ENCODE data around the gene MPO.

Gene MPO

DNA sequence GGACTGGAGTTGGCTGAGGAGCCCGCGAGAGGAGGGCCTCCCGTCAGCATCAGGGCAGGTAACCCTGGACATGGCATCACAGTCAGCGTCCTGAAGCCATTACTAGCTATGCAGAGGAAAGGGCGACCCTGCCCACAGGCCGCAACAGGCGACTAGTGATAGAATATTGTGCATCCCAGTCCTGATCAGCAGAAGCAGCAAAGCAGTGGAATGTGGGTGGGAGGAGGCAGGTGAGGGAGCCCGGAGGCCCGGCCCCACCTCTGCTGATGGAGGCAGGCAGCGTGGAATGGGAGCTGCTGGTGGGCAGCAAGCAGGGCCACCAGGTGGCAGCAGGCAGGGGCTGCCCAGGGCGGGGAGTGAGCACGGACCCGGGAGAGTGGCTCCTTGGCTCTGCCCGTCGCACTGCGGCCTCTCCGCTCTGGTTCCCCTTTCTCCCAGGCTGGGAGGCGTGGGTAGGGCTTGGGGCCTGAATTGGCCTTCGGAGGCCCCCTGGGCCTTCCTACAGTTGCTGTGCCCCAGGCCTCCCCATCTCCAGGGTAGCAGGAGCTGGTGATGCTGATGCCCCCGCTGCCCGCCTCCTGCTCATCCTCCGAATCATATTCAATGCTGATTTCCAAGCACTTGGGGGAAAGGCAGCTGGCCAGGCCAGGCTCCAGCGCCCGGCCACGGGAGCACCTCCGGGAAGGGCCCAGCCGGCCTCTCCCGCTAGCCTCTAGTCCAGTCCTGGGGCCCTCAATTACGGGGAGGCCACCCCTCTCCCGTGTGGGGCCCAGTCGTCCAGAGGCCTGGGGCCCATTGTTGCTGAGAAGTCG is 27.6 kb upstream of the MPO start:
- no peaks in the 10 kb centered on the region for H3K9me2 ChIP-seq (replicated peaks; ENCODE audit: control insufficient read depth, low read length)
- H3K27ac ChIP-seq (ENCODE audit: low read depth, low read length): no peak overlapping the region
- no peaks in the 10 kb centered on the region for H3K9me3 ChIP-seq (ENCODE audit: control insufficient read depth, insufficient read depth, low read length)
- no peaks in the 10 kb centered on the region for H3K27me3 ChIP-seq (ENCODE audit: control insufficient read depth, low read length)
- no peaks in the 10 kb centered on the region for H3K36me3 ChIP-seq (ENCODE audit: control insufficient read depth, low read length)
- no peak overlapping the region for H3K4me3 ChIP-seq (ENCODE audit: low read length)
- no peak for TF ChIP-seq EZH2phosphoT487 (IDR thresholded peaks at IDR 0.05; ENCODE audit: borderline replicate concordance, low read length)
- TF ChIP-seq, protein P1, sequence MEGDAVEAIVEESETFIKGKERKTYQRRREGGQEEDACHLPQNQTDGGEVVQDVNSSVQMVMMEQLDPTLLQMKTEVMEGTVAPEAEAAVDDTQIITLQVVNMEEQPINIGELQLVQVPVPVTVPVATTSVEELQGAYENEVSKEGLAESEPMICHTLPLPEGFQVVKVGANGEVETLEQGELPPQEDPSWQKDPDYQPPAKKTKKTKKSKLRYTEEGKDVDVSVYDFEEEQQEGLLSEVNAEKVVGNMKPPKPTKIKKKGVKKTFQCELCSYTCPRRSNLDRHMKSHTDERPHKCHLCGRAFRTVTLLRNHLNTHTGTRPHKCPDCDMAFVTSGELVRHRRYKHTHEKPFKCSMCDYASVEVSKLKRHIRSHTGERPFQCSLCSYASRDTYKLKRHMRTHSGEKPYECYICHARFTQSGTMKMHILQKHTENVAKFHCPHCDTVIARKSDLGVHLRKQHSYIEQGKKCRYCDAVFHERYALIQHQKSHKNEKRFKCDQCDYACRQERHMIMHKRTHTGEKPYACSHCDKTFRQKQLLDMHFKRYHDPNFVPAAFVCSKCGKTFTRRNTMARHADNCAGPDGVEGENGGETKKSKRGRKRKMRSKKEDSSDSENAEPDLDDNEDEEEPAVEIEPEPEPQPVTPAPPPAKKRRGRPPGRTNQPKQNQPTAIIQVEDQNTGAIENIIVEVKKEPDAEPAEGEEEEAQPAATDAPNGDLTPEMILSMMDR (IDR thresholded peaks at IDR 0.05; ENCODE audit: low read depth, low read length, poor library complexity, severe bottlenecking): peak; percentile 39
- H4K20me1 ChIP-seq (ENCODE audit: control insufficient read depth, insufficient read depth, low read depth, low read length): no peaks in the 10 kb centered on the region
- H3F3A ChIP-seq (ENCODE audit: control insufficient read depth, insufficient read depth): no peaks in the 10 kb centered on the region
- H3K4me1 ChIP-seq (ENCODE audit: control insufficient read depth, low read length): no peaks in the 10 kb centered on the region
- H3K79me2 ChIP-seq (ENCODE audit: control insufficient read depth, low read length): no peaks in the 10 kb centered on the region
- H3K4me2 ChIP-seq (ENCODE audit: low read length): no peak overlapping the region

DNA sequence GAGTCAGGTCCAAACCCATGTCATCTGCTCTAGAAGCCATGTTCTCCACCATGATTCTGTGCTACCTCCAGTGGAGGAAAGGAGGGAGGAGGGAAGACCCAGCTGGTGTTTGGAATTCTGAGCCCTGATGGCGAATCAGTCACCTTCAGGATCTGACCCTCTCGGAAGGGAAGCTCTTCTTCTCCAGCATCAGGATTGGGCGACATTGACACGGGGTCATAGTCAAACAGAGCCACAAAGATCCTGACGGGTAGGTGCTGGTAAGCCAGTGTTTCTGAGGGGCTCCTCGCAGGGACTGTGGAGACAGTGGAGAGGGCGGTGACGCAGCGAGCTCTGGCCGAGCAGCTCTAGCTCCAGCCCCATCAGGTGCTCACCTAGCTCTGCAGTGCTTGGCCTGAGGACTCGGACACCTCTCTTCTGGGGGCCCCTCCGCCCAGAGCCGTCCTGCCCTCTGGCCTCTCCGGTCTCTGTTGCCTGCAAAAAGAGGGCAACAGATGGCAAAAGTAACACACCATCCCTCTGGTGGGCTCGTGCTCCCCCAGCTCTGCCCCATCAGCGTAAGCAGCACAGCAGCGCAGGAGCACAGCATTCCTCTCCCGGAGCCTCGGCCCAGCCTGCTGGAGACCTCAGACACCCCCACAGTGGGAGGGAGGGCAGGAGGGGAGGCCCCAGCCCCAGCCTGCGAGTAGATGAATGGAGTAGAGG is 26.9 kb upstream of the MPO start:
- no peaks in the 10 kb centered on the region for H4K20me1 ChIP-seq (ENCODE audit: control insufficient read depth, insufficient read depth, low read depth, low read length)
- H3K4me2 ChIP-seq (ENCODE audit: low read length): no peak overlapping the region
- no peaks in the 10 kb centered on the region; the same call in 1 of the 2 replicates for H3K27me3 ChIP-seq (ENCODE audit: control insufficient read depth, low read length)
- H3K79me2 ChIP-seq (ENCODE audit: control insufficient read depth, low read length): no peaks in the 10 kb centered on the region
- H3K4me1 ChIP-seq (ENCODE audit: control insufficient read depth, low read length): no peaks in the 10 kb centered on the region; the same call in 1 of the 2 replicates
- no peaks in the 10 kb centered on the region for H3K9me3 ChIP-seq (ENCODE audit: control insufficient read depth, insufficient read depth, low read length)
- H3K36me3 ChIP-seq (ENCODE audit: control insufficient read depth, low read length): no peaks in the 10 kb centered on the region
- TF ChIP-seq, protein P1 (IDR thresholded peaks at IDR 0.05; ENCODE audit: low read depth, low read length, poor library complexity, severe bottlenecking): no peak
- no peak for TF ChIP-seq EZH2phosphoT487 (IDR thresholded peaks at IDR 0.05; ENCODE audit: borderline replicate concordance, low read length)
- H3F3A ChIP-seq (ENCODE audit: control insufficient read depth, insufficient read depth): no peaks in the 10 kb centered on the region
- no peak overlapping the region for H3K27ac ChIP-seq (ENCODE audit: low read depth, low read length)
- no peak overlapping the region for H3K4me3 ChIP-seq (ENCODE audit: low read length)
- no peaks in the 10 kb centered on the region for H3K9me2 ChIP-seq (replicated peaks; ENCODE audit: control insufficient read depth, low read length)

DNA sequence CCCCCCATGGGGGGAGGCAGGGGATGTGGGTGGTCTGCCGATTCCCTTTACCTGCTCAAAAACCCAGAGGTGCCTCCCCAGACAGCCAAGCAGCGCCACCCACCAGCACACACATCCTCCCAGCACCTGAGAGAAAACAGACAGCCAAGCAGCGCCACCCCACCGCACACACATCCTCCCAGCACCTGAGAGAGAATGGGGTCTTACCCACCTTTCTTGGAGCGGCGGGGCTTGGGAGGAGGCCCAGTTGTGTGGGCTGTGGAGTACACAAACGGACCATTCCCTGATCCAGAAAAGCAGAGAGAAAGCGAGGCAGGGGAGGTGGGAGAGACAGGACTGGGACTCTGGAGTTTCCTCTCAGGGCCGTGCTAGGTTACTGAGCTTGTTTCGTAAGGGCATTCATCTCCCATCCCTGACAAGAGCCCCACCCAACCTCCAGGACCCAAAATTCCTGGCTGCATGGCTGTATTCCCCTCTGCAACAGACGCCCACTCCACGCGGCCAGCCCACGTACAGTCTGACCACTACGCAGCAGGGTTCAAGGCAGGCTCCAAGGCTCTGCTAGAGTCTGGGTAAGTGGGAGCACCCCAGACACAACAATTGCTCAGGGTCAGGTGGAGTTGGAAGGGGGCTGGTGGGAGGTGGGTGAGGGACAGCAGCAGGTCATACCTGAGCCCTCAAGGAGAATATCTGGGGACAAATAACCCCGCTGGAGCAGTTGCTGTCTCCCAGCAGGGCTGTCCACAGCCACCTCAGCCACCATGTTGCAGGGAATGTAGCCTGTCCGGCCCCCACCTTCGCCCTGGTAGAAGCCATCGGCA is 25.6 kb upstream of the MPO start:
- Histone ChIP-seq H3K27me3 (ENCODE audit: control insufficient read depth, low read length) (peaks cover 2% of the 10 kb centered on the region; the same call in 1 of the 2 replicates), H3K4me1 (ENCODE audit: control insufficient read depth, low read length) (no peaks in the 10 kb centered on the region; the same call in 1 of the 2 replicates), H3F3A (ENCODE audit: control insufficient read depth, insufficient read depth) (no peaks in the 10 kb centered on the region), H3K4me2 (ENCODE audit: low read length) (no peak overlapping the region), H3K27ac (ENCODE audit: low read depth, low read length) (no peak overlapping the region), H3K79me2 (ENCODE audit: control insufficient read depth, low read length) (no peaks in the 10 kb centered on the region), H3K9me2 (replicated peaks; ENCODE audit: control insufficient read depth, low read length) (no peaks in the 10 kb centered on the region), H3K4me3 (ENCODE audit: low read length) (no peak overlapping the region), H4K20me1 (ENCODE audit: control insufficient read depth, insufficient read depth, low read depth, low read length) (no peaks in the 10 kb centered on the region), H3K36me3 (ENCODE audit: control insufficient read depth, low read length) (no peaks in the 10 kb centered on the region), H3K9me3 (ENCODE audit: control insufficient read depth, insufficient read depth, low read length) (no peaks in the 10 kb centered on the region)
- TF ChIP-seq, protein P1 (IDR thresholded peaks at IDR 0.05; ENCODE audit: low read depth, low read length, poor library complexity, severe bottlenecking): no peak
- no peak for TF ChIP-seq EZH2phosphoT487 (IDR thresholded peaks at IDR 0.05; ENCODE audit: borderline replicate concordance, low read length)
